Stimulated activated CD4-positive, alpha-beta T cell treated with anti-CD3 and anti-CD28 coated beads, Interleukin-2, amount 100 ng/mL, for 4 hours (primary cell): ENCODE data around the gene CAMTA2.
"Not testable (repeated sequence)": the region's sequence is repeated elsewhere in the genome, so short reads cannot be mapped to it uniquely, and the experiment has no call there.

Source experiments
- DNase-seq: peaks from one replicate; pipeline ENCODE4 v3.0.0-alpha.2; 2020; ENCODE audit warnings: low read depth

Gene CAMTA2

GRCh38 chr17:4934173-4934979 lies 53.1 kb downstream of the CAMTA2 start:
- DNase-seq = no peak

- no peak for DNase-seq
These were observed 53.8 kb downstream of the CAMTA2 start for GRCh38 chr17:4933646-4934045.

GRCh38 chr17:4932756-4933155 lies 54.7 kb downstream of the CAMTA2 start:
- DNase-seq = no peak

- no peak for DNase-seq
These were observed 55.5 kb downstream of the CAMTA2 start, which contains the start of gene GP1BA for GRCh38 chr17:4931963-4932362. Gene GP1BA, plus strand, starts transcription at chr17:4932277. Its CDS starts 328 bp downstream, at chr17:4932605.

- no peak for DNase-seq
These were observed 58.6 kb downstream of the CAMTA2 start for GRCh38 chr17:4928881-4929280.

GRCh38 chr17:4926577-4927335 lies 60.7 kb downstream of the CAMTA2 start:
- DNase-seq = not testable (repeated sequence)

GRCh38 chr17:4921320-4921719 lies 66.2 kb downstream of the CAMTA2 start:
- DNase-seq = no peak

GRCh38 chr17:4920351-4921048 lies 67.0 kb downstream of the CAMTA2 start:
- no peak for DNase-seq

- DNase-seq = no peak
These were observed 67.9 kb downstream of the CAMTA2 start for GRCh38 chr17:4919511-4920047.
